ENCODE data around the gene SPAM1. TPM values are rescaled to one million over a fixed set of nuclear protein-coding genes. Genes with fewer than 3 reads are reported as not detected.

SPAM1 gene
- total RNA-seq, 1 donor from 2014 or later, result not detected

DNA sequence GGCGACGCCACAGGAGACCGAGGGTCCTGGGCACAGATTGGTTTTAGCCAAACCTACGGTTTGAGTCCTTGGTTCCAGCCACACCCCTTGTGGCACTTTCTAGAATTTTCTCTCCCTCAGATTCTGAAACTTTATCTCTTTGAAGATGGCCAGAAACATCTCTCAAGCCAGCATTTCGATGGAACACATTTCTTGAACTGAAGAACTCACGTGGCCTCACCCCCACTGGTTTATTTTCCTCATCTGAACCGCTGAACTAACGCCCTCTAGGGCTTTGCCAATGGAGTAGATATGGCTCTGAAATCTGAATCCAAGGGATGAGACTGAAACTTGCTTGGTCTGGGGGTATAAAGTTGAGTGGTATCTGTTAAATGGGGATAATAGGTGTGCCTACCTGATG, 6.7 kb upstream of the SPAM1 start:
- no peak for DNase-seq (ENCODE audit: low read depth)
- H3K27me3 ChIP-seq (ENCODE audit: control insufficient read depth, insufficient read depth, low read length), result no peaks in the 10 kb centered on the region
- no peaks in the 10 kb centered on the region for H3K36me3 ChIP-seq (ENCODE audit: control insufficient read depth, insufficient read depth, low read length)
- TF ChIP-seq, protein P1, sequence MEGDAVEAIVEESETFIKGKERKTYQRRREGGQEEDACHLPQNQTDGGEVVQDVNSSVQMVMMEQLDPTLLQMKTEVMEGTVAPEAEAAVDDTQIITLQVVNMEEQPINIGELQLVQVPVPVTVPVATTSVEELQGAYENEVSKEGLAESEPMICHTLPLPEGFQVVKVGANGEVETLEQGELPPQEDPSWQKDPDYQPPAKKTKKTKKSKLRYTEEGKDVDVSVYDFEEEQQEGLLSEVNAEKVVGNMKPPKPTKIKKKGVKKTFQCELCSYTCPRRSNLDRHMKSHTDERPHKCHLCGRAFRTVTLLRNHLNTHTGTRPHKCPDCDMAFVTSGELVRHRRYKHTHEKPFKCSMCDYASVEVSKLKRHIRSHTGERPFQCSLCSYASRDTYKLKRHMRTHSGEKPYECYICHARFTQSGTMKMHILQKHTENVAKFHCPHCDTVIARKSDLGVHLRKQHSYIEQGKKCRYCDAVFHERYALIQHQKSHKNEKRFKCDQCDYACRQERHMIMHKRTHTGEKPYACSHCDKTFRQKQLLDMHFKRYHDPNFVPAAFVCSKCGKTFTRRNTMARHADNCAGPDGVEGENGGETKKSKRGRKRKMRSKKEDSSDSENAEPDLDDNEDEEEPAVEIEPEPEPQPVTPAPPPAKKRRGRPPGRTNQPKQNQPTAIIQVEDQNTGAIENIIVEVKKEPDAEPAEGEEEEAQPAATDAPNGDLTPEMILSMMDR (IDR thresholded peaks at IDR 0.05; ENCODE audit: insufficient read depth, low read length, poor library complexity, severe bottlenecking), result no peak
- H3K4me3 ChIP-seq (ENCODE audit: low read depth, low read length), result no peak overlapping the region

GRCh38 chr7:123923599-123923998, 1.4 kb upstream of the SPAM1 start:
- DNase-seq (ENCODE audit: low read depth), result no peak
- TF ChIP-seq, protein P1 (IDR thresholded peaks at IDR 0.05; ENCODE audit: insufficient read depth, low read length, poor library complexity, severe bottlenecking), result no peak
- Histone ChIP-seq H3K4me3 (ENCODE audit: low read depth, low read length) (no peak overlapping the region), H3K36me3 (ENCODE audit: control insufficient read depth, insufficient read depth, low read length) (no peaks in the 10 kb centered on the region), H3K27me3 (ENCODE audit: control insufficient read depth, insufficient read depth, low read length) (no peaks in the 10 kb centered on the region)

- H3K36me3 ChIP-seq (ENCODE audit: control insufficient read depth, insufficient read depth, low read length), result no peaks in the 10 kb centered on the region
- no peaks in the 10 kb centered on the region for H3K27me3 ChIP-seq (ENCODE audit: control insufficient read depth, insufficient read depth, low read length)
- TF ChIP-seq, protein P1 (IDR thresholded peaks at IDR 0.05; ENCODE audit: insufficient read depth, low read length, poor library complexity, severe bottlenecking), result no peak
- DNase-seq (ENCODE audit: low read depth), result no peak
- H3K4me3 ChIP-seq (ENCODE audit: low read depth, low read length), result no peak overlapping the region
Measured at GRCh38 chr7:123929107-123929506, 4.1 kb downstream of the SPAM1 start.

DNA sequence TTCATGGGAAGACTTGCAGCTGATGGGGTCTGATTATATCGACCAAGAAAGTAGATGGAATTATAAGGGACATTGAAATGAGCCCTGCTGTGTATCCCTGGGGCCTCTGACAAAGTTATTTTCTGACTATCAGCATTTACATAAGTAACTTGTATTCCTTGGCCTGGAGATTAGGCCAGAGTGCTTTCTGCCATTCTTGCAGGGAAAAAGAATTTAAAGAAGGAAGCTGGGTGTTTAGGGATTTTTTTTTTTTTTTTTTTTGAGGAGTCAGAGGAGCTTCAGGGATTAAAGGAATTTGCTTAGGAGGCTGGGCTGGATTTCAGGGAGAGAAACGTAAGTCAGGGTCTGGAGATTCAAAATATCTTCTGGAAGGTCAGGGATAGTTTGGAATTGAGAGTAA, 4.6 kb downstream of the SPAM1 start:
- no peak for DNase-seq (ENCODE audit: low read depth)
- Histone ChIP-seq H3K36me3 (ENCODE audit: control insufficient read depth, insufficient read depth, low read length) (no peaks in the 10 kb centered on the region), H3K27me3 (ENCODE audit: control insufficient read depth, insufficient read depth, low read length) (no peaks in the 10 kb centered on the region), H3K4me3 (ENCODE audit: low read depth, low read length) (no peak overlapping the region)
- TF ChIP-seq, protein P1 (IDR thresholded peaks at IDR 0.05; ENCODE audit: insufficient read depth, low read length, poor library complexity, severe bottlenecking), result no peak

- no peak for DNase-seq (ENCODE audit: low read depth)
- no peaks in the 10 kb centered on the region for H3K27me3 ChIP-seq (ENCODE audit: control insufficient read depth, insufficient read depth, low read length)
- H3K36me3 ChIP-seq (ENCODE audit: control insufficient read depth, insufficient read depth, low read length), result no peaks in the 10 kb centered on the region
- no peak overlapping the region for H3K4me3 ChIP-seq (ENCODE audit: low read depth, low read length)
- TF ChIP-seq, protein P1 (IDR thresholded peaks at IDR 0.05; ENCODE audit: insufficient read depth, low read length, poor library complexity, severe bottlenecking), result no peak
Measured at GRCh38 chr7:123935436-123936381, 10.7 kb downstream of the SPAM1 start.
